GM19467 (cell line): ENCODE results near the gene SLC4A7.
"Not testable (repeated sequence)": the region's sequence is repeated elsewhere in the genome, so short reads cannot be mapped to it uniquely, and the experiment has no call there.

Source experiments
- ATAC-seq: cut with Tn5 transposase; IDR thresholded peaks from one replicate; pipeline ENCODE4 v1.9.1; 2021; ENCODE audit warnings: mild to moderate bottlenecking, moderate library complexity; ENCODE audit not compliant: unreplicated experiment

SLC4A7 gene

GRCh38 chr3:27438352-27438751, 45.8 kb downstream of the SLC4A7 start:
- ATAC-seq: not testable (repeated sequence)

- no peak for ATAC-seq
Observed at GRCh38 chr3:27431116-27431515, 53.1 kb downstream of the SLC4A7 start.

GRCh38 chr3:27429909-27430308, 54.3 kb downstream of the SLC4A7 start:
- ATAC-seq: no peak

- ATAC-seq: no peak
Observed at GRCh38 chr3:27428446-27428845, 55.7 kb downstream of the SLC4A7 start.

GRCh38 chr3:27426926-27427325, 57.3 kb downstream of the SLC4A7 start:
- no peak for ATAC-seq

GRCh38 chr3:27425896-27426565, 58.2 kb downstream of the SLC4A7 start:
- no peak for ATAC-seq

GRCh38 chr3:27424812-27425521, 59.2 kb downstream of the SLC4A7 start:
- ATAC-seq: not testable (repeated sequence)

GRCh38 chr3:27423463-27423862, 60.7 kb downstream of the SLC4A7 start:
- no peak for ATAC-seq

- no peak for ATAC-seq
Observed at GRCh38 chr3:27422617-27423016, 61.6 kb downstream of the SLC4A7 start.

GRCh38 chr3:27415202-27415601, 69.0 kb downstream of the SLC4A7 start:
- ATAC-seq: no peak

GRCh38 chr3:27392950-27393679, 91.1 kb downstream of the SLC4A7 start:
- ATAC-seq: no peak

GRCh38 chr3:27392414-27392813, 91.8 kb downstream of the SLC4A7 start:
- ATAC-seq: not testable (repeated sequence)

GRCh38 chr3:27391796-27392195, 92.4 kb downstream of the SLC4A7 start:
- no peak for ATAC-seq

- no peak for ATAC-seq
Observed at GRCh38 chr3:27387625-27388024, 96.6 kb downstream of the SLC4A7 start.

- no peak for ATAC-seq
Observed at GRCh38 chr3:27385504-27385903, 98.7 kb downstream of the SLC4A7 start.

- ATAC-seq: no peak
Observed at GRCh38 chr3:27384191-27384590, 100.0 kb downstream of the SLC4A7 start.

GRCh38 chr3:27380433-27381357, 103.5 kb downstream of the SLC4A7 start:
- ATAC-seq: no peak

GRCh38 chr3:27378331-27378730, 105.9 kb downstream of the SLC4A7 start:
- ATAC-seq: no peak

- no peak for ATAC-seq
Observed at GRCh38 chr3:27376109-27376772, 107.9 kb downstream of the SLC4A7 start.
